Measurements from ENCODE around the gene NXF1. TPM values are rescaled to one million over a fixed set of nuclear protein-coding genes. Genes with fewer than 3 reads are reported as not detected.

NXF1 gene
- total and polyA plus RNA-seq, 2 of the 13 experiments (the other 11 are each of a cell fraction or from before 2014, with no cell fraction given), result 30.4 to 30.9 TPM

- TF ChIP-seq RARG (CRISPR knock-in tag; IDR thresholded peaks at IDR 0.05; ENCODE audit: low read depth), result no peak; the same call in 1 of the 2 replicates
- no peak for TF ChIP-seq ZNF441 (CRISPR knock-in tag; IDR thresholded peaks at IDR 0.05; ENCODE audit: borderline replicate concordance)
- TF ChIP-seq ESRRA (CRISPR knock-in tag; IDR thresholded peaks at IDR 0.05; ENCODE audit: low read depth), result peak; percentile 77
- TF ChIP-seq ZNF619 (CRISPR knock-in tag; IDR thresholded peaks at IDR 0.05), result peak; percentile 81; the same call in 1 of the 2 replicates
- TF ChIP-seq NBN (conservative IDR thresholded peaks at IDR 0.05), result no peak
- peak; percentile 25; the same call in 1 of the 2 replicates for TF ChIP-seq CEBPG (CRISPR knock-in tag; IDR thresholded peaks at IDR 0.05)
- peak; percentile 85; the same call in 1 of the 2 replicates for TF ChIP-seq ZNF30 (CRISPR knock-in tag; IDR thresholded peaks at IDR 0.05)
- no peak; the same call in 1 of the 2 replicates for TF ChIP-seq ZNF12 (CRISPR knock-in tag; IDR thresholded peaks at IDR 0.05)
- peak; percentile 63; the same call in 1 of the 2 replicates for TF ChIP-seq ZNF747 (CRISPR knock-in tag; IDR thresholded peaks at IDR 0.05; ENCODE audit: borderline replicate concordance)
- TF ChIP-seq ZFYVE20 (CRISPR knock-in tag; IDR thresholded peaks at IDR 0.05; ENCODE audit: borderline replicate concordance, low read depth), result peak; percentile 66; the same call in 1 of the 2 replicates
- TF ChIP-seq ZNF841 (CRISPR knock-in tag; IDR thresholded peaks at IDR 0.05; ENCODE audit: borderline replicate concordance), result no peak
- peak; percentile 81; the same call in 1 of the 2 replicates for TF ChIP-seq ARNT2 (CRISPR knock-in tag; IDR thresholded peaks at IDR 0.05; ENCODE audit: low read depth)
- TF ChIP-seq KDM1A (CRISPR knock-in tag; IDR thresholded peaks at IDR 0.05), result no peak
- no peak; the same call in 1 of the 2 replicates for TF ChIP-seq ZBTB20 (CRISPR knock-in tag; IDR thresholded peaks at IDR 0.05; ENCODE audit: borderline replicate concordance, low read depth)
- TF ChIP-seq, protein P1, sequence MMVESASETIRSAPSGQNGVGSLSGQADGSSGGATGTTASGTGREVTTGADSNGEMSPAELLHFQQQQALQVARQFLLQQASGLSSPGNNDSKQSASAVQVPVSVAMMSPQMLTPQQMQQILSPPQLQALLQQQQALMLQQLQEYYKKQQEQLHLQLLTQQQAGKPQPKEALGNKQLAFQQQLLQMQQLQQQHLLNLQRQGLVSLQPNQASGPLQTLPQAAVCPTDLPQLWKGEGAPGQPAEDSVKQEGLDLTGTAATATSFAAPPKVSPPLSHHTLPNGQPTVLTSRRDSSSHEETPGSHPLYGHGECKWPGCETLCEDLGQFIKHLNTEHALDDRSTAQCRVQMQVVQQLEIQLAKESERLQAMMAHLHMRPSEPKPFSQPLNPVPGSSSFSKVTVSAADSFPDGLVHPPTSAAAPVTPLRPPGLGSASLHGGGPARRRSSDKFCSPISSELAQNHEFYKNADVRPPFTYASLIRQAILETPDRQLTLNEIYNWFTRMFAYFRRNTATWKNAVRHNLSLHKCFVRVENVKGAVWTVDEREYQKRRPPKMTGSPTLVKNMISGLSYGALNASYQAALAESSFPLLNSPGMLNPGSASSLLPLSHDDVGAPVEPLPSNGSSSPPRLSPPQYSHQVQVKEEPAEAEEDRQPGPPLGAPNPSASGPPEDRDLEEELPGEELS (CRISPR knock-in tag; IDR thresholded peaks at IDR 0.05), result no peak; the same call in none of the 2 replicates
- peak; percentile 92 for TF ChIP-seq GATAD1 (CRISPR knock-in tag; IDR thresholded peaks at IDR 0.05)
- TF ChIP-seq POLR2A (IDR thresholded peaks at IDR 0.05; ENCODE audit: insufficient read depth in 1 of 2, low read depth in 2 of 2, low read length in 2 of 2), result peak; percentile 91 to 98
- peak; percentile 75; the same call in 1 of the 2 replicates for TF ChIP-seq RXRB (CRISPR knock-in tag; IDR thresholded peaks at IDR 0.05; ENCODE audit: borderline replicate concordance)
- TF ChIP-seq SCMH1 (CRISPR knock-in tag; IDR thresholded peaks at IDR 0.05; ENCODE audit: borderline replicate concordance), result no peak
- peak; percentile 17; the same call in 1 of the 2 replicates for TF ChIP-seq GATAD2A (CRISPR knock-in tag; IDR thresholded peaks at IDR 0.05)
- TF ChIP-seq ADNP (CRISPR knock-in tag; IDR thresholded peaks at IDR 0.05), result no peak
- peak; percentile 87; the same call in 1 of the 2 replicates for TF ChIP-seq ZNF337 (CRISPR knock-in tag; IDR thresholded peaks at IDR 0.05; ENCODE audit: borderline replicate concordance, low read depth)
- TF ChIP-seq, protein P2, sequence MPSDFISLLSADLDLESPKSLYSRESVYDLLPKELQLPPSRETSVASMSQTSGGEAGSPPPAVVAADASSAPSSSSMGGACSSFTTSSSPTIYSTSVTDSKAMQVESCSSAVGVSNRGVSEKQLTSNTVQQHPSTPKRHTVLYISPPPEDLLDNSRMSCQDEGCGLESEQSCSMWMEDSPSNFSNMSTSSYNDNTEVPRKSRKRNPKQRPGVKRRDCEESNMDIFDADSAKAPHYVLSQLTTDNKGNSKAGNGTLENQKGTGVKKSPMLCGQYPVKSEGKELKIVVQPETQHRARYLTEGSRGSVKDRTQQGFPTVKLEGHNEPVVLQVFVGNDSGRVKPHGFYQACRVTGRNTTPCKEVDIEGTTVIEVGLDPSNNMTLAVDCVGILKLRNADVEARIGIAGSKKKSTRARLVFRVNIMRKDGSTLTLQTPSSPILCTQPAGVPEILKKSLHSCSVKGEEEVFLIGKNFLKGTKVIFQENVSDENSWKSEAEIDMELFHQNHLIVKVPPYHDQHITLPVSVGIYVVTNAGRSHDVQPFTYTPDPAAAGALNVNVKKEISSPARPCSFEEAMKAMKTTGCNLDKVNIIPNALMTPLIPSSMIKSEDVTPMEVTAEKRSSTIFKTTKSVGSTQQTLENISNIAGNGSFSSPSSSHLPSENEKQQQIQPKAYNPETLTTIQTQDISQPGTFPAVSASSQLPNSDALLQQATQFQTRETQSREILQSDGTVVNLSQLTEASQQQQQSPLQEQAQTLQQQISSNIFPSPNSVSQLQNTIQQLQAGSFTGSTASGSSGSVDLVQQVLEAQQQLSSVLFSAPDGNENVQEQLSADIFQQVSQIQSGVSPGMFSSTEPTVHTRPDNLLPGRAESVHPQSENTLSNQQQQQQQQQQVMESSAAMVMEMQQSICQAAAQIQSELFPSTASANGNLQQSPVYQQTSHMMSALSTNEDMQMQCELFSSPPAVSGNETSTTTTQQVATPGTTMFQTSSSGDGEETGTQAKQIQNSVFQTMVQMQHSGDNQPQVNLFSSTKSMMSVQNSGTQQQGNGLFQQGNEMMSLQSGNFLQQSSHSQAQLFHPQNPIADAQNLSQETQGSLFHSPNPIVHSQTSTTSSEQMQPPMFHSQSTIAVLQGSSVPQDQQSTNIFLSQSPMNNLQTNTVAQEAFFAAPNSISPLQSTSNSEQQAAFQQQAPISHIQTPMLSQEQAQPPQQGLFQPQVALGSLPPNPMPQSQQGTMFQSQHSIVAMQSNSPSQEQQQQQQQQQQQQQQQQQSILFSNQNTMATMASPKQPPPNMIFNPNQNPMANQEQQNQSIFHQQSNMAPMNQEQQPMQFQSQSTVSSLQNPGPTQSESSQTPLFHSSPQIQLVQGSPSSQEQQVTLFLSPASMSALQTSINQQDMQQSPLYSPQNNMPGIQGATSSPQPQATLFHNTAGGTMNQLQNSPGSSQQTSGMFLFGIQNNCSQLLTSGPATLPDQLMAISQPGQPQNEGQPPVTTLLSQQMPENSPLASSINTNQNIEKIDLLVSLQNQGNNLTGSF (CRISPR knock-in tag; IDR thresholded peaks at IDR 0.05), result peak; percentile 30; the same call in 1 of the 2 replicates
- peak; percentile 72; the same call in 1 of the 2 replicates for TF ChIP-seq ZNF766 (CRISPR knock-in tag; IDR thresholded peaks at IDR 0.05; ENCODE audit: borderline replicate concordance)
Measured at GRCh38 chr11:62787005-62787759, 18.1 kb downstream of the NXF1 start, which contains the start of gene TMEM179B (continued).
